ENCODE data around the gene CORO7.
A peak's percentile ranks its signal among the peaks of the same experiment; 100 is the strongest.

Gene CORO7

GRCh38 chr16:4426722-4427372 lies 10.5 kb upstream of the CORO7 start:
- Histone ChIP-seq H3K9ac (ENCODE audit: low read depth, low read length, poor library complexity) (no peak overlapping the region), H3K4me2 (ENCODE audit: insufficient read depth, low read length, poor library complexity, severe bottlenecking) (peak overlapping the region; percentile 97), H4K91ac (ENCODE audit: low read depth, low read length, poor library complexity) (no peak overlapping the region), H3K18ac (ENCODE audit: low read length) (no peak overlapping the region), H4K8ac (ENCODE audit: low read depth, low read length) (no peak overlapping the region), H3K4me3 (ENCODE audit: low read length in 2 of 2) (peak overlapping the region in 1 of 2 donors; percentile 57), H2BK12ac (ENCODE audit: low read length) (no peak overlapping the region), H3K27me3 (ENCODE audit: control insufficient read depth in 3 of 3, insufficient read depth in 3 of 3, low read depth in 1 of 3, low read length in 3 of 3) (no peaks in the 10 kb centered on the region), H2BK5ac (ENCODE audit: low read length) (no peak overlapping the region), H3K4me1 (ENCODE audit: control insufficient read depth in 2 of 2, insufficient read depth in 1 of 2, low read depth in 1 of 2, low read length in 2 of 2) (peaks cover 5 to 9% of the 10 kb centered on the region in 2 donors), H2BK120ac (ENCODE audit: low read depth, low read length) (no peak overlapping the region), H3K23ac (ENCODE audit: low read depth, low read length, poor library complexity) (no peak overlapping the region), H3K9me3 (replicated peaks in 1 of 2; ENCODE audit: control insufficient read depth in 2 of 2, insufficient read depth in 1 of 2, low read depth in 1 of 2, low read length in 2 of 2) (no peaks in the 10 kb centered on the region), H2BK15ac (ENCODE audit: low read length) (no peak overlapping the region), H3K36me3 (replicated peaks in 1 of 2; ENCODE audit: control insufficient read depth in 2 of 2, insufficient read depth in 2 of 2, low read length in 2 of 2) (peaks cover 5 to 31% of the 10 kb centered on the region in 2 donors), H3K14ac (ENCODE audit: low read length) (no peak overlapping the region), H3K79me1 (ENCODE audit: low read depth, low read length) (peaks cover 11% of the 10 kb centered on the region), H3K4ac (ENCODE audit: low read length) (no peak overlapping the region), H2AFZ (ENCODE audit: low read length) (no peak overlapping the region), H2AK5ac (ENCODE audit: low read depth, low read length) (no peak overlapping the region), H3K27ac (replicated peaks; ENCODE audit: low read length) (no peak overlapping the region)
- WGBS, 2 donors (ENCODE audit: extremely low coverage in 2 of 2, insufficient read length in 2 of 2, insufficient replicate concordance in 1 of 2) = no CpG with 5 or more reads among the region's 12 CpGs
- DNase-seq (ENCODE audit: low spot score) = no peak

GRCh38 chr16:4426021-4426684 lies 9.8 kb upstream of the CORO7 start:
- Histone ChIP-seq H3K4me1 (ENCODE audit: control insufficient read depth in 2 of 2, insufficient read depth in 1 of 2, low read depth in 1 of 2, low read length in 2 of 2) (peaks cover 5 to 9% of the 10 kb centered on the region in 2 donors), H2BK12ac (ENCODE audit: low read length) (no peak overlapping the region), H3K27ac (replicated peaks; ENCODE audit: low read length) (no peak overlapping the region), H2BK15ac (ENCODE audit: low read length) (peak overlapping the region; percentile 81), H3K4me2 (ENCODE audit: insufficient read depth, low read length, poor library complexity, severe bottlenecking) (peak overlapping the region; percentile 97), H3K4me3 (ENCODE audit: low read length in 2 of 2) (peak overlapping the region; percentile 57 to 98), H3K9ac (ENCODE audit: low read depth, low read length, poor library complexity) (peak overlapping the region; percentile 97), H4K8ac (ENCODE audit: low read depth, low read length) (no peak overlapping the region), H2BK120ac (ENCODE audit: low read depth, low read length) (peak overlapping the region; percentile 72), H3K23ac (ENCODE audit: low read depth, low read length, poor library complexity) (peak overlapping the region; percentile 99), H2AFZ (ENCODE audit: low read length) (peak overlapping the region; percentile 85), H3K79me1 (ENCODE audit: low read depth, low read length) (peaks cover 11% of the 10 kb centered on the region), H3K36me3 (replicated peaks in 1 of 2; ENCODE audit: control insufficient read depth in 2 of 2, insufficient read depth in 2 of 2, low read length in 2 of 2) (peaks cover 3 to 26% of the 10 kb centered on the region in 2 donors), H3K14ac (ENCODE audit: low read length) (peak overlapping the region; percentile 82), H3K18ac (ENCODE audit: low read length) (peak overlapping the region; percentile 96), H2BK5ac (ENCODE audit: low read length) (peak overlapping the region; percentile 75), H2AK5ac (ENCODE audit: low read depth, low read length) (peak overlapping the region; percentile 88), H3K27me3 (ENCODE audit: control insufficient read depth in 3 of 3, insufficient read depth in 3 of 3, low read depth in 1 of 3, low read length in 3 of 3) (no peaks in the 10 kb centered on the region), H3K9me3 (replicated peaks in 1 of 2; ENCODE audit: control insufficient read depth in 2 of 2, insufficient read depth in 1 of 2, low read depth in 1 of 2, low read length in 2 of 2) (no peaks in the 10 kb centered on the region), H3K4ac (ENCODE audit: low read length) (peak overlapping the region; percentile 84), H4K91ac (ENCODE audit: low read depth, low read length, poor library complexity) (no peak overlapping the region)
- no peak for DNase-seq (ENCODE audit: low spot score)
- WGBS, 2 donors (ENCODE audit: extremely low coverage in 2 of 2, insufficient read length in 2 of 2, insufficient replicate concordance in 1 of 2) = no CpG with 5 or more reads among the region's 31 CpGs

- Histone ChIP-seq H2BK5ac (ENCODE audit: low read length) (peak within 1 kb of the TSS; percentile 75), H4K8ac (ENCODE audit: low read depth, low read length) (peak within 1 kb of the TSS; percentile 53), H3K14ac (ENCODE audit: low read length) (peak within 1 kb of the TSS; percentile 85), H3K4me3 (ENCODE audit: low read length in 2 of 2) (peak within 1 kb of the TSS; percentile 57 to 98), H3K27me3 (ENCODE audit: control insufficient read depth in 3 of 3, insufficient read depth in 3 of 3, low read depth in 1 of 3, low read length in 3 of 3) (no peaks in the 10 kb centered on the region), H3K18ac (ENCODE audit: low read length) (peak within 1 kb of the TSS; percentile 99), H2BK120ac (ENCODE audit: low read depth, low read length) (peak within 1 kb of the TSS; percentile 72), H4K91ac (ENCODE audit: low read depth, low read length, poor library complexity) (no peak within 1 kb of the TSS), H3K9ac (ENCODE audit: low read depth, low read length, poor library complexity) (peak within 1 kb of the TSS; percentile 97), H3K4me2 (ENCODE audit: insufficient read depth, low read length, poor library complexity, severe bottlenecking) (peak within 1 kb of the TSS; percentile 97), H3K79me1 (ENCODE audit: low read depth, low read length) (peaks cover 11% of the 10 kb centered on the region), H3K27ac (replicated peaks; ENCODE audit: low read length) (peak within 1 kb of the TSS; percentile 93), H2AK5ac (ENCODE audit: low read depth, low read length) (peak within 1 kb of the TSS; percentile 88), H2BK15ac (ENCODE audit: low read length) (peak within 1 kb of the TSS; percentile 81), H2AFZ (ENCODE audit: low read length) (peak within 1 kb of the TSS; percentile 85), H3K4me1 (ENCODE audit: control insufficient read depth in 2 of 2, insufficient read depth in 1 of 2, low read depth in 1 of 2, low read length in 2 of 2) (peaks cover 5 to 9% of the 10 kb centered on the region in 2 donors), H3K23ac (ENCODE audit: low read depth, low read length, poor library complexity) (peak within 1 kb of the TSS; percentile 99), H3K9me3 (replicated peaks in 1 of 2; ENCODE audit: control insufficient read depth in 2 of 2, insufficient read depth in 1 of 2, low read depth in 1 of 2, low read length in 2 of 2) (no peaks in the 10 kb centered on the region), H3K4ac (ENCODE audit: low read length) (peak within 1 kb of the TSS; percentile 84), H3K36me3 (replicated peaks in 1 of 2; ENCODE audit: control insufficient read depth in 2 of 2, insufficient read depth in 2 of 2, low read length in 2 of 2) (peaks cover 2 to 20% of the 10 kb centered on the region in 2 donors), H2BK12ac (ENCODE audit: low read length) (no peak within 1 kb of the TSS)
- DNase-seq (ENCODE audit: low spot score) = peak; percentile 93
- no CpG with 5 or more reads among the region's 68 CpGs for WGBS, 2 donors (ENCODE audit: extremely low coverage in 2 of 2, insufficient read length in 2 of 2, insufficient replicate concordance in 1 of 2)
Observed at GRCh38 chr16:4425378-4426020, 9.1 kb upstream of the CORO7 start, which contains the start of gene DNAJA3. Gene DNAJA3, plus strand, starts transcription at chr16:4425868. Its CDS starts 14 bp downstream, at chr16:4425882.
